ENCODE data around the gene SCGB3A1.

The SCGB3A1 gene

DNA sequence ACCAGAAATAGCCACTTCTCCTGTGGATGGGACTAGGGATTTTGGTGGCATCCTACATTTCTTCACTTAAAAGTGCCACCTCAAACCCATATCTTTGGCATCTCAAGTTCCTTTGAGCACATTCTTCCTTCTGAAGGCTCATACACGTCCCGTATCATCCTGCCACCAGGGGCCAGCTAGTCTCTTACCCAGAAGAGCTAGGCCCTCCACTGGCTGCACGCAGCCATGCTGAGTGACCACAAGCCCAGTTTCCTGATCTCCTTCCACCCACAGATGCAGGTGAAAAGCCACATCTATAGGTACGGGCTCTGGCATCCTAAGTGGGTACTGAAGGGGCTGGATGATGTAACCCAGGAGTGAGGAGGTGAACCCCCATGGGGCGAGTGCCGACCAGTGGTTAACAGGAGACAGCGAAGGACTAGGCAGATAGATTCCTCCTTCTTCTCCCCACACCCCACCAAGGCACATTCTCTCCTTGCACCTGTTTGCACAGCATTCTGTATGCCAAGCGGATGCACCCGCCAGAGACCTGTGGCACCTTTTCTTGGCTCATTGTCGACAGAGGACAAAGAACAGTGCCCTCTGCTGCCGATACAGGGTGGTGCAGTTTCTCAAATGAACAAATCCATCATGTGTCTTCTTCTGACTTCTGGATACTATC, 14.4 kb upstream of the SCGB3A1 start:
- H3K36me3 ChIP-seq (ENCODE audit: control insufficient read depth, insufficient read depth, low read length), result no peaks in the 10 kb centered on the region
- no peaks in the 10 kb centered on the region for H3K4me1 ChIP-seq (ENCODE audit: control insufficient read depth, insufficient read depth, low read length, poor library complexity, severe bottlenecking)
- H3K27ac ChIP-seq (ENCODE audit: insufficient read depth, low read length, poor library complexity, severe bottlenecking), result no peak overlapping the region
- no peak overlapping the region for H3K4me3 ChIP-seq (ENCODE audit: insufficient read depth, low read depth, low read length, poor library complexity, severe bottlenecking)
- H3K9me3 ChIP-seq (ENCODE audit: control insufficient read depth, low read length), result no peaks in the 10 kb centered on the region
- H3K27me3 ChIP-seq (replicated peaks; ENCODE audit: control insufficient read depth, insufficient read depth, low read length, poor library complexity, severe bottlenecking), result no peaks in the 10 kb centered on the region
- DNase-seq, result peak in 2 of 3 donors; percentile 12 to 33

DNA sequence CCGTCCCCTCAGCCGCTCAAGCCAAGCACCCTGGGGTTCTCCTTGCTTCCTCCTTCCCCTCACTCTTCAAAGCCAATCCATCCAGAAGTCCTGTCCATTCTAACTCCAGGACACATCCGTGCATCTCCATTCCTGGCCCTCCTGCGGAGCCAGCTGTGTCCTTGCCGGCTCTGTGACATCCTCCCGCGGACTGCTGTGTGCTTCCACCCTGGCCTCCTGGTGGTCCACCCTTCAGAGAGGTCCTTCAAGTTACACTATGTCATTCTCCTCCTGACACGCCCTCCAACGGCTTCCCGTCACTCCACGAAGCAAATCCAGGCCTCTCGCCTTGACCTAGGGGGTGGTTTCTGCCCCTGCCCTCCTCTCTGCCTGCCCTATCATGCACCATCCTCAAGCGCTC, 13.0 kb upstream of the SCGB3A1 start:
- H3K27me3 ChIP-seq (replicated peaks; ENCODE audit: control insufficient read depth, insufficient read depth, low read length, poor library complexity, severe bottlenecking), result no peaks in the 10 kb centered on the region
- DNase-seq, result no peak
- no peaks in the 10 kb centered on the region for H3K36me3 ChIP-seq (ENCODE audit: control insufficient read depth, insufficient read depth, low read length)

DNA sequence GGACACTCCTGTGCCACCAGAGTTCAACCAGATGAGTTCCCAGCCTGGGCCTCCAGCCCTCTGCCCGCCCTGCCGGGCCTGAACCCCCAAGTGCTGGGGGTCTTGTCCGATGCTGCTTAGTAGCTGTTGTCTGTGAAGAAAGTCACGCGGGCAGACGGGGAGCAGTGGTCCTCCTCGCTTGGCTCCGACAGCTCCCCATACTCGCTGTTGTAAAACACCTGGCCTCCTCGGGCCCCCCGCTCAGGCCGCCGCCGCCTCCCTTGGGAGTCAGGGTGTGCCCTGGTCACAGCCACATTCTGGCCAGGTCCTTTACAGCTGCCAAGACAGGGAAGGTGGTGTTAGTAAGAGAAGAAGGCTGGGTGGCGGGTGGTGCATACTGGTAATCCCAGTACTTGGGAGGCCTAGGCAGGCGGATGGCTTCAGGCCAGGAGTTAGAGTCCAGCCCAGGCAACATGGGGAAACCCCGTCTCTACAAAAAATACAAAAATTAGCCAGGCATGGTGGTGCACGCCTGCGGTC, 11.8 kb upstream of the SCGB3A1 start:
- Histone ChIP-seq H3K4me1 (ENCODE audit: control insufficient read depth, insufficient read depth, low read length, poor library complexity, severe bottlenecking) (no peaks in the 10 kb centered on the region), H3K9me3 (ENCODE audit: control insufficient read depth, low read length) (no peaks in the 10 kb centered on the region), H3K27ac (ENCODE audit: insufficient read depth, low read length, poor library complexity, severe bottlenecking) (no peak overlapping the region), H3K27me3 (replicated peaks; ENCODE audit: control insufficient read depth, insufficient read depth, low read length, poor library complexity, severe bottlenecking) (no peaks in the 10 kb centered on the region), H3K36me3 (ENCODE audit: control insufficient read depth, insufficient read depth, low read length) (no peaks in the 10 kb centered on the region), H3K4me3 (ENCODE audit: insufficient read depth, low read depth, low read length, poor library complexity, severe bottlenecking) (no peak overlapping the region)
- DNase-seq, result no peak

More for the DNA sequence above, 13.0 kb upstream of the SCGB3A1 start:
- no peaks in the 10 kb centered on the region for H3K9me3 ChIP-seq (ENCODE audit: control insufficient read depth, low read length)
- H3K4me3 ChIP-seq (ENCODE audit: insufficient read depth, low read depth, low read length, poor library complexity, severe bottlenecking), result no peak overlapping the region
- no peak overlapping the region for H3K27ac ChIP-seq (ENCODE audit: insufficient read depth, low read length, poor library complexity, severe bottlenecking)
- H3K4me1 ChIP-seq (ENCODE audit: control insufficient read depth, insufficient read depth, low read length, poor library complexity, severe bottlenecking), result no peaks in the 10 kb centered on the region

DNA sequence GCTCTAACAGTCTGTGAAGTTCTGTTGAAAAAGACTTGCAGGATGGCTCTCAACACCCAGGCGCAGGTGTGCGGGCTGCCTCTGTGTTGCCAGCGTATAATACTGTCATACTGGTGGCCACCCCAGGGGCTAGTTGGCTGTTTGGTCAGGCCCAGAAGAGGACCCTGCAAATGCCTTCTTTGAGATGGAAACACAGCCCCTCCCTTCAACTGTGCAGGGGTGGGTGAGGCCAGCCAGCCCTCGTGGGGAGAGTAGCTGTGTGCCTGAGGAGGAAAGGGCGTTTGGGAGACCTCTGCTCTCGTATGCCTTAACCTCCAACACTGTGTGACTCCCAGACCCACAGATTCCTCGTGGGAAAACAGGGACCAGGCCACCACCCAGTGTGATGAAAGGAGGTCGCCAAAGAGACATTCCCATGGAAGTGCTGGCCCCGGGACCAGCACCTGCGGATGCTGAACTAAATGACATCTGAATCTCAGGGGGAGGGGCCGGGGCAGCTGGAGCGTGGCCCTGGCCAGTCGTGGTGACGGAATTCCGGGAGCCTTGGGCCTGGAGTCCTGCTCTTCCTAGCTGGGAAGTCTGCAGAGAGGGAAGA, 11.3 kb upstream of the SCGB3A1 start:
- Histone ChIP-seq H3K27me3 (replicated peaks; ENCODE audit: control insufficient read depth, insufficient read depth, low read length, poor library complexity, severe bottlenecking) (no peaks in the 10 kb centered on the region), H3K4me3 (ENCODE audit: insufficient read depth, low read depth, low read length, poor library complexity, severe bottlenecking) (no peak overlapping the region), H3K36me3 (ENCODE audit: control insufficient read depth, insufficient read depth, low read length) (no peaks in the 10 kb centered on the region), H3K9me3 (ENCODE audit: control insufficient read depth, low read length) (no peaks in the 10 kb centered on the region), H3K27ac (ENCODE audit: insufficient read depth, low read length, poor library complexity, severe bottlenecking) (no peak overlapping the region), H3K4me1 (ENCODE audit: control insufficient read depth, insufficient read depth, low read length, poor library complexity, severe bottlenecking) (no peaks in the 10 kb centered on the region)
- no peak for DNase-seq

DNA sequence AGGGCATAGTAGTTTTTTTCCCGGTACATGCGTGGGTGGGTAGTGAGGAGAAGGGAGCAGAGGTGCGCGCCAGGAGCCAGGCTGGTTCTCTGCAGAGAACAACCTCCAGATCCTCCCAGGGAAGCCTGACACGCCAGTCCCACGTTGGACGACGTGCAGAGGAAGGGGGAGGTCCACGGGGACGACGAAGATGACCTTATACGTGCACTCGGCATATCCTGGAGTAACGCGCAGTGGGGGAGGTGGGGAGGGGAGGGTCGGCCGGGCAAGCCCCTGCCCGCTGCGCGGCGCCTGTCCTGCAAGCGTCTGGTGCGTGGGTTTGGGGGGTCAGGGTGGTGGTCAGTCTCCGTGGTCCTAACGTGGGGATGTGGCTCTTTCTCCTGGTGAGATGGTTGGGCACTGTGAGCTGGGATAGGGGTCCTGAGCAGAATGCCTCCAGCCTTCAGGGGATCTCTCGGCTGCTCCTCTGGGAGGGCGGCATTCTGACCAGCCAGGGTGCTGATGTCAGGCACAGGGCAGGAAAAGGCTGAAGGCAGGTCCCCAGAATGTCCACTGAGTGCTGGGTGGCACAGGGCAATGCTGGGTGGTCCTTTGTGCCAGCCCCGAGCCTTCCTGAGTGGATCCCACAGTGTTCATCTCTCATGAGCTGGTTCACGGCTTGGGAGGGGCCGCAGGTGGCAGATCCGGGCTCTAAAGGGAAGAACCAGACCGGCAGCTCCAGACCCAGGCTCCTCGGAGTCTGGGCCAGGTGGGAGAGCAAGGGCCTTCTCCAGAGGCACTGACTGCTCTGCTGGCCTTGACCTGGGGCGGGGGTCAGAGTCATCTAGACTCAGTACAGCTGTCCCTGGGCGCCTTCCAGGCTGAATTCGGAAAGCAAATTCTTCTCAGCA, 10.5 kb upstream of the SCGB3A1 start:
- Histone ChIP-seq H3K27me3 (replicated peaks; ENCODE audit: control insufficient read depth, insufficient read depth, low read length, poor library complexity, severe bottlenecking) (no peaks in the 10 kb centered on the region), H3K27ac (ENCODE audit: insufficient read depth, low read length, poor library complexity, severe bottlenecking) (no peak overlapping the region), H3K4me1 (ENCODE audit: control insufficient read depth, insufficient read depth, low read length, poor library complexity, severe bottlenecking) (no peaks in the 10 kb centered on the region), H3K36me3 (ENCODE audit: control insufficient read depth, insufficient read depth, low read length) (no peaks in the 10 kb centered on the region), H3K9me3 (ENCODE audit: control insufficient read depth, low read length) (no peaks in the 10 kb centered on the region), H3K4me3 (ENCODE audit: insufficient read depth, low read depth, low read length, poor library complexity, severe bottlenecking) (no peak overlapping the region)
- DNase-seq, result no peak

DNA sequence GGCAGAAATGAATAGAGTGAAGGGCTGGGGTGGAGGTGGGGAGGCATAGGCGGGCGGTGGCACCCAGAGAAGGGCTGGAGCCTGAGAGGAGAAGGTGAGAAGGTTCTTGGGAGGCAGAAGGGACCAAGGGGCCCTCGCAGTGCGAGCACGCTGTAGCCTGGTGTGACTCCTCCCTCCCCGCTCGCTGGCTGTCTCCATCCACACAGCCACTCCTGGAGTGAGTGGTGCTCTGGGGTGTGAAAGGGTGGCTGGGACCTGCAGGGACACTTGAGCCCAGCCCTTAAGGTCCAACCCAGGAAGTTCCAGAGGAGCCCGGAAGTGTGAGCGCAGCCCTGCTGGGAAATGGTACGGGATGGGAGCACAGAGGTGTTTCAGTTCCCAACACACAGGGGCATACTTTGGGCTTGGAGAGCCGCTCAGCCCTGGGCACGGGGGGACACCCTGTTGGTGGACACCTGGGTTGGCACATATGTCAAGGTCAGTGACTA, 9.3 kb upstream of the SCGB3A1 start:
- H3K36me3 ChIP-seq (ENCODE audit: control insufficient read depth, insufficient read depth, low read length), result no peaks in the 10 kb centered on the region
- no peaks in the 10 kb centered on the region for H3K4me1 ChIP-seq (ENCODE audit: control insufficient read depth, insufficient read depth, low read length, poor library complexity, severe bottlenecking)
- DNase-seq, result no peak
- H3K27ac ChIP-seq (ENCODE audit: insufficient read depth, low read length, poor library complexity, severe bottlenecking), result no peak overlapping the region
- no peaks in the 10 kb centered on the region for H3K9me3 ChIP-seq (ENCODE audit: control insufficient read depth, low read length)
- H3K4me3 ChIP-seq (ENCODE audit: insufficient read depth, low read depth, low read length, poor library complexity, severe bottlenecking), result no peak overlapping the region
- H3K27me3 ChIP-seq (replicated peaks; ENCODE audit: control insufficient read depth, insufficient read depth, low read length, poor library complexity, severe bottlenecking), result no peaks in the 10 kb centered on the region

DNA sequence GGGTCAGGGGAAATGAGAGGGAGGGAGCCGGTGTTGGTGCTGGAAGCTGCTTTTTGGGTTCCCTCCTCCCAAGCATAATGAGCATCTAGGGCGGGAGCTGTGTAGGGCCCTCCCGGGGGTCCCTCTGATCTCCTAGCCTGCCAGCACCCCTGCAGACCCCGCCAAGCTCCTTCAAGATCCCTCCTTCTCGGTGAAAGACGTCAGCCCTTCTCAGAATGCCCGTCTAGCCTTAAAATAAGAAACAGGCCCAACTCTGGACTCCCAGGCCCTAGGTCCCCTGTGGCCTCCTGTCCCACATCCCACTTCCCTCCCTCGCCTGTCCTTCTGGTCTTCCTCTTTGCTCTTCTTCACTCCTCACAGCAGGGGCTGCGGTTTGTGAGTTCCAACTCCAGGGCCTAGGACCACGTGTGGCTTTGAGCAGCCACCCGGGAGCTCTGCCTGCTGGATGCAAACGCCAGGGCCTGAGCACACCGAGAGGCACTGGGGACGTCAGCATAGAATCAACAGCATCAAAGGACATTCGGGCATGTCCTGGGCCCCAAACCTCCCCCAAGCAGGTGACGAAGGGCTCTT, 8.8 kb upstream of the SCGB3A1 start:
- H3K36me3 ChIP-seq (ENCODE audit: control insufficient read depth, insufficient read depth, low read length), result no peaks in the 10 kb centered on the region
- no peaks in the 10 kb centered on the region for H3K4me1 ChIP-seq (ENCODE audit: control insufficient read depth, insufficient read depth, low read length, poor library complexity, severe bottlenecking)
- H3K27me3 ChIP-seq (replicated peaks; ENCODE audit: control insufficient read depth, insufficient read depth, low read length, poor library complexity, severe bottlenecking), result no peaks in the 10 kb centered on the region
- no peaks in the 10 kb centered on the region for H3K9me3 ChIP-seq (ENCODE audit: control insufficient read depth, low read length)
- H3K27ac ChIP-seq (ENCODE audit: insufficient read depth, low read length, poor library complexity, severe bottlenecking), result no peak overlapping the region
- DNase-seq, result no peak
- no peak overlapping the region for H3K4me3 ChIP-seq (ENCODE audit: insufficient read depth, low read depth, low read length, poor library complexity, severe bottlenecking)

DNA sequence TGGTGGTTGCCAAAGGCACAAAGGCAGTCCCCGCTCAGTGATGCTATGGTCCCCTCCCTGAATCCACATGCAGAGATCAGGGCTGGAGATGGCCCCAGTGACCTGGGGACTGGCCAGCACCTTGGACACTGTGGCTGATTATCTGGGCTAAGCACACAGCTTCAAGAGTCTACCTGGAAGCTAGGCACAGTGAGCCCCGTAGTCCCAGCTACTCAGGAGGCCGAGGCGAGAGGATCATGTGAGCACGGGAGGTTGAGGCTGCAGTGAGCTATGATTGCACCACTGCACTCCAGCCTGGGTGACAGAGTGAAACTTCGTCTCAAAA, 8.3 kb upstream of the SCGB3A1 start:
- DNase-seq, result no peak
- no peaks in the 10 kb centered on the region for H3K36me3 ChIP-seq (ENCODE audit: control insufficient read depth, insufficient read depth, low read length)
- no peaks in the 10 kb centered on the region for H3K4me1 ChIP-seq (ENCODE audit: control insufficient read depth, insufficient read depth, low read length, poor library complexity, severe bottlenecking)
- H3K27me3 ChIP-seq (replicated peaks; ENCODE audit: control insufficient read depth, insufficient read depth, low read length, poor library complexity, severe bottlenecking), result no peaks in the 10 kb centered on the region
- no peaks in the 10 kb centered on the region for H3K9me3 ChIP-seq (ENCODE audit: control insufficient read depth, low read length)
- H3K4me3 ChIP-seq (ENCODE audit: insufficient read depth, low read depth, low read length, poor library complexity, severe bottlenecking), result no peak overlapping the region
- H3K27ac ChIP-seq (ENCODE audit: insufficient read depth, low read length, poor library complexity, severe bottlenecking), result no peak overlapping the region

DNA sequence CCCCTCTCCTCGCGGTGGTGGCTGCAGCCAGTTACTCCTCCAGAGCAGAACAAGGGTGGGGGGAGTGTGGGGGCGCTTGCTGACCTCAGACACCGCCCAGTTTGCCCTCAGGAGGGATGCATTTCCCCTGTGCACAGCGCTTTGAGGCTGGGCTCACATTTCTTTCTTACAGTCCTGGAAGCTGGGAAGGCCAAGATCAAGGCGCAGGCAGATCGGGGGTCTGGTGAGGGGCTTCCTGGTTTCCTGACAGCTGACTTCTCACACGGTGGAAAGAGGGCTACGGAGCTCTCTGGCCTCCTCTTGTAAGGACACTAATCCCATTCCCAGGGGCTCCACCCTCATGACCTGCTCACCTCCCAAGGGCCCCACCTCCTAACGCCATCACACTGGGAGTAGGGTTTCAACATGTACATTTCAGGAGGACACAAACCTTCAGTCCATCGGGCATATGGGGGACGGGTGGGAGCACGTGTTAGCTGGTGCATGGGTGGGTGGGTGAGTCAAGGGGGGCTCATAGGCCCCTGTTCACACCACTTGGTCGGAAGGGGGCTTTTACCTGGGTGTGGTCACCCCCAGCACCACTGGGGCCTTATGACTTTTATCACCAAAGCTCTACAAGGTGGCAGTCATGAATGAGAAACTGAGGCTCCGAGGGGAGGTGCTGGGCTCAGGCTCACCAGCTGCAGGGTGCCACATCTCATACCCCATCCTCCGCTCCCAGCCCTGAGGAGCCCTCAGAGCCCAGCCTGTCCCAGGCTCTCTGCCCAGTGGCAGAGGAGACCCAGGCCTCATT, 7.7 kb upstream of the SCGB3A1 start:
- H3K27me3 ChIP-seq (replicated peaks; ENCODE audit: control insufficient read depth, insufficient read depth, low read length, poor library complexity, severe bottlenecking), result no peaks in the 10 kb centered on the region
- DNase-seq, result no peak
- H3K4me1 ChIP-seq (ENCODE audit: control insufficient read depth, insufficient read depth, low read length, poor library complexity, severe bottlenecking), result no peaks in the 10 kb centered on the region
- H3K27ac ChIP-seq (ENCODE audit: insufficient read depth, low read length, poor library complexity, severe bottlenecking), result no peak overlapping the region
- no peaks in the 10 kb centered on the region for H3K36me3 ChIP-seq (ENCODE audit: control insufficient read depth, insufficient read depth, low read length)
- H3K4me3 ChIP-seq (ENCODE audit: insufficient read depth, low read depth, low read length, poor library complexity, severe bottlenecking), result no peak overlapping the region
- no peaks in the 10 kb centered on the region for H3K9me3 ChIP-seq (ENCODE audit: control insufficient read depth, low read length)
